ENCODE data around the gene VHLL. TPM values are rescaled to one million over a fixed set of nuclear protein-coding genes. Genes with fewer than 3 reads are reported as not detected.

Gene VHLL
- polyA plus RNA-seq, 12 donors: 0.27 TPM; not detected in 11

GRCh38 chr1:156291226-156292061 lies 7.7 kb downstream of the VHLL start:
- peak; percentile 85 for DNase-seq

GRCh38 chr1:156289857-156290256 lies 9.2 kb downstream of the VHLL start:
- DNase-seq: no peak

GRCh38 chr1:156286061-156286460 lies 13.0 kb downstream of the VHLL start:
- no peak for DNase-seq

GRCh38 chr1:156285437-156285836 lies 13.7 kb downstream of the VHLL start:
- no peak for DNase-seq

- no peak for DNase-seq
These were observed 14.3 kb downstream of the VHLL start for GRCh38 chr1:156284757-156285156.

GRCh38 chr1:156284112-156284511 lies 15.0 kb downstream of the VHLL start, which contains the start of gene TMEM79:
TSS of gene TMEM79 (plus strand) at chr1:156284325. CDS start at chr1:156285227, 902 bp downstream.
- no peak for DNase-seq

- DNase-seq: no peak
These were observed 15.6 kb downstream of the VHLL start for GRCh38 chr1:156283521-156283920.

- DNase-seq: peak; percentile 99
These were observed 16.5 kb downstream of the VHLL start, which contains the start of gene SMG5 for GRCh38 chr1:156282479-156283222. TSS of gene SMG5 (minus strand) at chr1:156282825. CDS start at chr1:156282680, 145 bp downstream.

GRCh38 chr1:156281693-156282478 lies 17.2 kb downstream of the VHLL start:
- no peak for DNase-seq

- DNase-seq: no peak
These were observed 17.8 kb downstream of the VHLL start for GRCh38 chr1:156281281-156281680.

- no peak for DNase-seq
These were observed 19.3 kb downstream of the VHLL start for GRCh38 chr1:156279837-156280236.

- DNase-seq: no peak
These were observed 22.1 kb downstream of the VHLL start for GRCh38 chr1:156276966-156277381.

GRCh38 chr1:156276532-156276931 lies 22.6 kb downstream of the VHLL start:
- no peak for DNase-seq

- no peak for DNase-seq
These were observed 28.8 kb downstream of the VHLL start for GRCh38 chr1:156270314-156270713.

GRCh38 chr1:156268336-156268735 lies 30.8 kb downstream of the VHLL start:
- DNase-seq: no peak

- DNase-seq: no peak
These were observed 33.1 kb downstream of the VHLL start for GRCh38 chr1:156266051-156266450.

- no peak for DNase-seq
These were observed 35.8 kb downstream of the VHLL start for GRCh38 chr1:156263288-156263655.

- no peak for DNase-seq
These were observed 36.4 kb downstream of the VHLL start for GRCh38 chr1:156262461-156263287.

GRCh38 chr1:156260896-156261295 lies 38.2 kb downstream of the VHLL start:
- no peak for DNase-seq

GRCh38 chr1:156259805-156260204 lies 39.3 kb downstream of the VHLL start:
- no peak for DNase-seq

- no peak for DNase-seq
These were observed 40.2 kb downstream of the VHLL start for GRCh38 chr1:156258859-156259258.

All from muscle of arm (tissue), 12 donors.